VCaP (cell line): ENCODE data around the gene PAFAH2.

Experiments
- H3K27ac ChIP-seq: fragments of 450-650 bp; 2 replicates; pipeline ENCODE4 v1.5.1; 2017
- CTCF ChIP-seq: fragments of 450-650 bp; conservative IDR thresholded peaks from 2 replicates; pipeline ENCODE4 v1.5.1; 2017; ENCODE audit warnings: mild to moderate bottlenecking, moderate library complexity

Gene PAFAH2

GRCh38 chr1:25996966-25997827 is 666 bp downstream of the PAFAH2 start:
- TF ChIP-seq CTCF: no peak
- H3K27ac ChIP-seq: peak overlapping the region; percentile 87

- TF ChIP-seq CTCF: no peak
- H3K27ac ChIP-seq: no peak overlapping the region
Measured at GRCh38 chr1:25994402-25995150, 3.3 kb downstream of the PAFAH2 start.

GRCh38 chr1:25993197-25993951 is 4.5 kb downstream of the PAFAH2 start:
- TF ChIP-seq CTCF: no peak

GRCh38 chr1:25992689-25993171 is 5.1 kb downstream of the PAFAH2 start:
- H3K27ac ChIP-seq: no peak overlapping the region
- no peak for TF ChIP-seq CTCF

More at GRCh38 chr1:25993197-25993951, 4.5 kb downstream of the PAFAH2 start:
- H3K27ac ChIP-seq: no peak overlapping the region

GRCh38 chr1:25991937-25992688 is 5.8 kb downstream of the PAFAH2 start:
- no peak for TF ChIP-seq CTCF
- no peak overlapping the region for H3K27ac ChIP-seq

GRCh38 chr1:25990702-25991395 is 7.0 kb downstream of the PAFAH2 start:
- TF ChIP-seq CTCF: no peak
- no peak overlapping the region for H3K27ac ChIP-seq
